Urothelium cell line (cell line): ENCODE measurements around the gene HEYL.

Experiments
- DNase-seq: peaks from one replicate; pipeline ENCODE4 v3.0.0; 2011; ENCODE audit warnings: low spot score, mixed read lengths
- FAIRE-seq: peaks from 2 replicates; lab custom pipeline; 2011; peaks lifted over from hg19 to GRCh38; lab: Jason Lieb, UNC

HEYL gene

DNA sequence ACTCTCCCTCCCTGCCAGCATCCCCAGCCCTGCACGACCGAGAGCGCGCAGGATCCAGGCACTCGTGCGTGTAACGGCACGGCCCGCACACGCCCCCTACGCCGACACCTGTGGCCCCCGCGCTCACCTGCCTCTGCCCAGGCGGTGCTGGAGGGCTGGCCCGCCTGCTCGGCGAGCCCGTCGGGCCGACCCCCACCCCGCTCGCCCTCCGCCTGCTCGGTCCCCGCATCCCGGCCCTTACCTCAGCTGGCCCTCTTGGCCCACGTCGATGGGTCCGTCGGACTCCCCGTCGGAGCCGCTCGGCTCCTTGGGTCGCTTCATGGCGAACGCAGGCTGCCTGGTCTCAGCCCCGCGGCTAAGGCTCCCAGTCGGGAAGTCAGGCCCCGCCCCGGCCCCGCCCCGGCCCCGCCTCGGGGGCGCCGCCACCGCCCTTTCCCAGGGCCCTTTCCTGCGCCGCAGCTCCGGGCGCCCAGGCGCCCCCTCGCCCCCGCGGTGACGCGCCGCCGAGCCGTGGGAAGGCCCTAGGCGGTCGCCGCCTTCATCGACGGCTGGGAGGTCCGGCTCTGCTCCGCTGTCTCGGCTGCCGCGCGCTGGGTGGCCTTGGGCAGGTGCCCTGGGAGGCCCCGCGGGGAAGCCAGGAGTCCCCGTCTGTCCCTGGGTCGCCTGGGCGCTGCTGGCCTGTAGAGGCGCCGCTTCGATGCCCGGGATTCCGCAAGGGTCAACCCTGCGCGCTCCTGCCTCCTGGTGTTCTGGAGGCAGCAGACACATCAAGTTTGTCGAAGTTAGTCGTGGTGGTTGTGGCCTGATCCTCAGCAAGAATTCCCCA is at the start of gene HEYL:
HEYL (minus strand) TSS at position 339 of the 826 bp plus-strand sequence; CDS start at position 321, 18 bp downstream.
- FAIRE-seq (peak; percentile 48), DNase-seq (no peak)

DNA sequence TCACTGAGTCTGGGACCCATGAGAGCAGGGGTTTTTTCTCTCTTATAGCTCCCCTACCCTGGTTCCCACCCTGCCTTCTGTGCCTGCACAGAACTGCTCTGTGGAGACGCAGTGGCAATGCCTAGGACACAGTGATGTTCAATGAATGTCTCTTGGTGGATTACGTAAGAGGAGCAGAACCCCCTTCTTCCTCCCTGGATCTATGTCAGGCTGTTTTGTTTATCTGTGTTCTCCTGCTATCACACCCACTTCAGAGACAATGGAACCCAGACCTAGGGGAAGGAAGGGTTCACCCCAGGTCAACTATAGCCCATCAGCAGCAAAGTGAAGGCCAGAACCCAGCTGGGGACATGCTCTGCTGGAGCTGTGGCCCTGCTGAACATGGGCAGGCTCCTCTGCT is 49.8 kb upstream of the HEYL start:
- FAIRE-seq, result no peak

DNA sequence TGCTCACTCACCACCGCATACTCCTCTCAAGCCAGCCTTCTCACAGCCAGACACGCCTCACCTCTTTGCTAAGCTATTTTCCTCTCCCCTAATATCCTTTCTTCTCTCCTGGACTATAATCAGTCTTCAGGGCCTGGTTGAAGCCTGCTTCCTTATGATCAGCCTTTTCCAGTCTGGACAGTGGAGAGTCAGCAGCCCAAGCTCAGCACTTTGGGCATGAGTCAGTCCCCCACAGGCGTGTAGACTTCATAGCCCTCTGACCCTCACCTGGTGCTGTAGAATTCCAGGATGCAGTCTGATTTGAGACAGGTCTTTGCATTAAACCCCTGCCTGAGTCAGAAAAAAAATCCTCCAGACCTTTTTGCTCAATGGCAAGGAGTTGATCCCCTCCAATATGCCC is 49.3 kb upstream of the HEYL start:
- DNase-seq, result no peak
- no peak for FAIRE-seq

More for the DNA sequence above, 49.8 kb upstream of the HEYL start:
- DNase-seq, result no peak

- FAIRE-seq (no peak), DNase-seq (no peak)
Observed at GRCh38 chr1:39687243-39687642, 47.8 kb upstream of the HEYL start.

GRCh38 chr1:39685071-39685470 is 45.6 kb upstream of the HEYL start:
- FAIRE-seq, result no peak
- DNase-seq, result no peak

- DNase-seq, result no peak
- FAIRE-seq, result no peak
Observed at GRCh38 chr1:39684313-39684664, 44.8 kb upstream of the HEYL start.

DNA sequence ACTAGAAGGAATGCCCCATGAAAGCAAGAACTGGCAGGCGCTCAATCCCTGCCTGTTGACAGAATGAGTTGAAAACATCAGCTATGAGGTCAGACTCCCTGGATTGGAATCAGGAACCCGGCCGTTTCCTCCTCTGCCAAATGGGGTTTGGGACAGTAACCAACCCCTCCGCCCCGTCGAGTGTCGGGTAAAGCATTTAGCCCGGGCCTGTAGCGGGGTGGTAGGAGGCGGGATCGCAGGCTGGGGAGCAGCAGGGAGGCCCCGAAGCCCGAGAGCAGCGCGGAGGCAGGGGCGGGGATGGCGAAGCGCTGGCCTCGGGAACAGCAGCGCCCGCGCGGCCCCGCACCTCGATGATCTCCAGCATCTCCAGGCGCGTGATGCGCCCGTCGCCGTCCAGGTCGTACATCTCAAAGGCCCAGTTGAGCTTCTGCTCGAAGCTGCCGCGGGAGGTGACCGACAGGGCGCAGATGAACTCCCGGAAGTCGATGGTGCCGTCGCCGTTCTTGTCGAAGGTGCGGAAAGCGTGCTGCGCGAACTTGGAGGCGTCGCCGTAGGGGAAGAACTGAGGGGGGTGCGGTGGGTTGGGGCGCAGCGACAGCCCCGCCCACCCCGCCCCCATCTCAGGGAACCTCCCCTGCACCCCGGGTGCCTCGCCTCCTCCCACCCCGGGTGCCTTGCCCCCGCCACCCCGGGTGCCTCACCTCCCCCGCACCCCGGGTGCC is 44.3 kb upstream of the HEYL start:
- DNase-seq, result no peak
- FAIRE-seq, result no peak

GRCh38 chr1:39681999-39682398 is 42.6 kb upstream of the HEYL start:
- no peak for DNase-seq

DNA sequence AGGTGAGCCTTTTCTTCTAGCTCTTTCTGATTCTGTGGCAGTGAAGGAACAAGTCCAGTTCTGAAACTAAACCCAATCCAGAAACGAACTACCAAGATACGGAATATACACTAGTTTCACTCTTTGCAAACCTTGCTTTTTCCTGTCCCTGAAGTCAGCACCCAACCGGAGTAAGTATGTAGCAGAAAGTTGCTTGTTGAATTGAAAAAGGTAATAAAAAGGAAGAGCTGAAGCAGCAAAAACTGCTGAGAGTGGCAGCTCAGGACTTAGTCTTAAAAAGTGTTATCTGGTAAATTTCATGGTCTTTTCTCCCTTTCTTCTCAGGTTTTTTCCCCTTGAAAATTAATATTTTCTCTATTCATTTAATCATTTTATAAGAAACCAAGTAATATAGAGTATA is 41.9 kb upstream of the HEYL start:
- FAIRE-seq (no peak), DNase-seq (no peak)

More at GRCh38 chr1:39681999-39682398, 42.6 kb upstream of the HEYL start:
- no peak for FAIRE-seq

DNA sequence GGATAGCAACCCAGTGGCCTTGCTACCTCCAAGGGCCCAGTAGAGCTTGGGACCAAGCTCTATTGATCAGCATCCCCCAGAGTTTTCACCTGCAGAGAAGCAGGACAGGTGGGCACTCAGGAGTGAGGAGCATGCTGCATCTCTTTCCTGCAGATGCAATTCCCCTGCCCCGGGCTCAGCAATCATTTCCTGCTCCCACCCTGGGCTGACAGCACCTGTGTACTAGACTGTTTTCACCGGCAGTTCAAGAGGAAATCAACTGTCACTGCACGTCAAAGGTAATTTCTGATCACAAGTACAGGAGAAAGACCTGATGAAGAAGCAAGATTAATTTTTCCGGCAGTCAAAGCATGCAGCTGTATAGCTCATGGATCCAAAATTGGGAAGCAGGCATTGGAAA is 41.3 kb upstream of the HEYL start:
- DNase-seq (no peak), FAIRE-seq (no peak)

DNA sequence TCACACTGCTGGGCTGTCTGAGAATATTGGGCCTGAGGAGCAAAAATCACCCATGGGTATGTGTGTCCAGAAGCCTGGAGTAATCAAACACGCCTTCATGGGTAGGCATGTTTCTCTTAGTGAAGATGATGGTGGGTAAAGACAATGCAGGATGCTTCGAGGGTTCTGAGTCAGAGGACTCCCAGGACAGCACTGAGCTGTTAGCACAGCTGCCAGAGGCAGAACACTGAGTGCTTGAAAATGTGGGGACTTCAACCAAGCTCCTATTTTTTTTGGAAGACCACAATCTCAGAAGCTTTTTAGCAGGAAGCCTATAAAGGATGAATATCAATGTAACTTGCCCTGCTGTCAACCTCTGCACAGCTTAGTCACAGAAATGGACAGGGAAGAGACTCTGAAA is 40.4 kb upstream of the HEYL start:
- no peak for DNase-seq
- FAIRE-seq, result no peak

DNA sequence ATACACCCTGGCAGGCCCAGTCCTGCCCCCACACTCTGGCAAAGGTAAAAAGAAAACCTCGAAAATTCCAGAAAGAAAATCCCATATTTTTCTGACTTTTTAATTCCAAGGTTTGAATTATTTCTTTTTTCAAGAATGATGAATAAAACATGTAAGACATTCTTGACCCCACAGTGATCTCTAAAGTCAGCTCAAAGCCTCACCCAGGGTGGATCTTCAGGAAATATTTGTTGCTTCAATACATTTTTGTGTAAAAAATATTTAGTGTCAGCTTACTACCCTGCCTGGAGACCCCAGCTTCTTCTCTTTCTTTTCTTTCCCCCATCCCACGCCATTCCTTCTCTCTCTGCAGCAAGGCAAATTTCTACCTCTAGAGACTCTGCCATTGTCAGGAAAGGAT is 39.4 kb upstream of the HEYL start:
- no peak for FAIRE-seq
- no peak for DNase-seq

GRCh38 chr1:39677645-39678044 is 38.2 kb upstream of the HEYL start:
- FAIRE-seq, result no peak
- no peak for DNase-seq

GRCh38 chr1:39676948-39677548 is 37.6 kb upstream of the HEYL start:
- DNase-seq (no peak), FAIRE-seq (no peak)

- DNase-seq, result no peak
- no peak for FAIRE-seq
Observed at GRCh38 chr1:39675220-39675619, 35.8 kb upstream of the HEYL start.

GRCh38 chr1:39673215-39673614 is 33.8 kb upstream of the HEYL start:
- DNase-seq (no peak), FAIRE-seq (no peak)

DNA sequence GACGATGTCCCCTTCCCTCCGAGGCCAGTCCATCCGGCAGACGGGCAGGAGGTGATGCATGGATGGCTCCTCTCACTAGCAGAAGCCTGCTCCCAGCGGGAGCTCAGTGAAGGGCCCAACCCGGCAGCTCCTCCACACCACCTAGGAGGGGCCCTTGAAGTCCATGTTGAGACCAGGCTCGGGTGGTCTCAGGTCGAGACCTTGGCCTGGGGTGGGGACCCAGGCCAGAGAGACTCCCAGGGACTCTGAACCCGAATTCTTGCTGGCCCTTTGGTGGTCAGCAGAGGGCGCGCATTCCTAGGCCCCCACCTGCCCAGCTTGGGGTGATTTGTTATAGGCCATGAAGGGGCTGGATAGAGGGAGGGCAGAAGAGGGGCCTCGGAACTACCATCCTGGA is 33.1 kb upstream of the HEYL start:
- FAIRE-seq (no peak), DNase-seq (peak; percentile 26)

DNA sequence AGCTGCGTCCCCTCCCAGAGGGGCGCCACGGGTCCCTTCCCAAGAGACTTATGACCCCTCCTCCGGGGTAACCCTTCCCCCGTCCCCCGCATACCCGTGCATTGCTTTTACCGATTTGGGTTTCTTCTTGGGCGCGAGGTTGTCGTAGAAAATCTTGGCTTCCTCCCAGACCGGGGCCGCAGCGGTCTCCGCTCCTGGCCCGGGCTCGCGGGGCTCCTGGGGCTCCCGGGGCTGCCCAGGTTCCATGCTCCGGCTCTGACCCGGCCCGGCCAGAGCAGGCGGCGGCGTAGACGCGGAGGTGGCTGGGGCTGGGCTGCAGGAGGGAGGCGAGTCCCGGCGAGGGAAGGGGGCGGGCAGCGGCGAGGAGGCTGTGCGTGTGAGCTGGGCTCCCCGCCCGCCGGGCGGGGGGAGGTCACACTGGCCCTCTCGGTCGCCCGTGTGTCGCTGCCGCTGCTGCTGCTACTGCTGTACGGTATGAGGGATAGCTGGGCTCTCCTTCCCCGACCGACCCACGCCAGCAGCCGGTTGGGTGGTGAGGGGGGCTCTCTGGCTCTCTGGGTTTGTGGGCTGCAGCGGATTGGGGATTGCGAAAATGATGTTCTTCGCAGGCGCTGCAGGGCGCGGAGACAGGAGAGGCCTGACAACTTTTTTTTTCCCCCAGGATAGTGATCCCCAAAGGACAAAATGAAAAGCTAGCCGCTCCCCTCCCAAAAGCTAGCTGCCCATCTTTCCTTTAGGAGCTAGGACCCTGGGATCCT is 32.5 kb upstream of the HEYL start, which contains the start of gene NT5C1A:
NT5C1A (minus strand) TSS at position 315 of the 758 bp plus-strand sequence; CDS start at position 246, 69 bp downstream.
- DNase-seq (peak; percentile 80), FAIRE-seq (no peak)

DNA sequence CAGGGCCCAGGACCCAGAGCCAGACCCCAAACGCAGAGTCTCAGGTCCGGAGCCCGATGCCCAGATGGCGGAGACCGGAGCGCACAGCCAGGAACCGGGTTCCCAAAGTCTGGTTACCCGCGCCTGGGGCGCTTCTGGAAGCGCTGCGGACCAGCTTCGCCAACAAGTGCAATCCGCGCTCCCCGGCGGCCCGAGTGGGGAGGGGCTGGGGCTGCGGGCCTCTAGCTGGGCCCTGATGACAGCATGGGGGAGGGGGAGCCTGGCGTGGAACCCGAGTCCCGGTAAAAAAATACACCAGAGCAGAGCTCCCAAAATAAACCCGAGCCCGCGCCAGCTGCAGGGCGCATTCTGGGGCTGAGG is 32.0 kb upstream of the HEYL start:
- DNase-seq, result peak; percentile 33

DNA sequence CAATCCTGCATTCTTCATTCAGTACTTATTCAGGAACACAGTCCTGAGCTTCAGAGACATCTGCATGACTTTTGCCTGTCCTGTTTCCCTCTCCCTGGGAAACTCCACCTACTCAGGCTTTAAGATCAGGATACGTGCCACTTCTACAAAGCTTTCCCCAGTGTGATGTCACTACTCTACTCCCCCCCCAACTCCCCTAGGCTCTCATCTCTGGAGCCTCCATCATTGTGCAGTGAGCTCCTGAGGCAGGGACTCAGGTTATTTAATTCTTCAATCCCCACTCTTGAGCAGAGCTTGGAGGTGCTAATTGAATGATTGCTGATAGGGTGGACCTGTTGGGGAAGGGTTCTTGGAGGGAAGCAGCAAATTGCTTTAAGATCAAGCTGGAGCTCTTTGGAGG is 31.2 kb upstream of the HEYL start:
- DNase-seq (no peak), FAIRE-seq (no peak)

More for the DNA sequence above, 32.0 kb upstream of the HEYL start:
- no peak for FAIRE-seq

DNA sequence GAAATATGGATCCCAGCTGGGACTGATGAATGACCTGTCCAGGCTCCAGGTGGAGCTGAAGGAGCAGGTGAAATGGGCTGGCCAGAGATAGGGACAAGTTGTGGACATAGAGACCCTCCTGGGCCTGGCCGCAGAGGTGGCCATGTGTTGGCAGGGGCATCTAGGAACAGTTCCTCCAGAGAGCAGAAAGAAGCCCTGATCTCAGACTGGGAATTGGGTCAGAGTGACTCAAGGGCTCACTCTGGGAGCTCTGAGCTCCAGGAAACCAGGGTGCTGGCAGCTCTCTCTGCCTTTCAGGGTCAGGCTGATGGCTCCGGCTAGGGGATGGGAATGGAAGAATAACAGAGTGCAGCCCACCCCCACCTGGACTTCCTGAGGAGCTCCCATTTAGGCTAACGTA is 29.5 kb upstream of the HEYL start:
- DNase-seq (no peak), FAIRE-seq (no peak)
